Measurements from ENCODE around the gene TEX19. TPM values are rescaled to one million over a fixed set of nuclear protein-coding genes. Genes with fewer than 3 reads are reported as not detected.
A peak's percentile ranks its signal among the peaks of the same experiment; 100 is the strongest.

The TEX19 gene
- total and polyA plus RNA-seq, 8 donors = not detected

DNA sequence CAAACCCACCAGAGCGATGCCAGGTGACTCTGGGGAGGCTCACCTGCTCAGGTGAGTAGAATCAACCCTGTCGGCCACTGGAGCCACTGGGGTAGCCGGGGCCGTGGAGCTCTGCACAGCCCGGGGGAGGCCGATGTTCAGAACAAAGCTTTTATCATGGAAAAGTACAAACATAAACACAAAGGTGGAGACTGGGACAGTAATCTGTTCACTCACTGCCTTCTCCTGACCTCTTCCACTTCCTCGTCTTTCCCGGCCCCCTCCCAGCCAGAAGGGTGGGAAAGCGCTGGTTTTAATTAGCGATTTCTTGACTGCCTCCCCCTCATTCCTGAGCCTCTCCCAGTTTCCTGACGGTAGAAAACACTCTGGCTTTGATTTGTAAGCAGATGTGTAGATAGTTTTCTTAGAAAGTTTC, 9.8 kb upstream of the TEX19 start:
- 49 to 66% methylated on average over 11 of the region's 11 CpGs for WGBS, 2 donors
- Histone ChIP-seq H3K27ac (no peak overlapping the region), H3K4me3 (no peak overlapping the region), H3K9me3 (no peaks in the 10 kb centered on the region), H3K4me1 (no peaks in the 10 kb centered on the region), H3K36me3 (no peaks in the 10 kb centered on the region), H3K27me3 (no peaks in the 10 kb centered on the region)
- TF ChIP-seq, protein P1, sequence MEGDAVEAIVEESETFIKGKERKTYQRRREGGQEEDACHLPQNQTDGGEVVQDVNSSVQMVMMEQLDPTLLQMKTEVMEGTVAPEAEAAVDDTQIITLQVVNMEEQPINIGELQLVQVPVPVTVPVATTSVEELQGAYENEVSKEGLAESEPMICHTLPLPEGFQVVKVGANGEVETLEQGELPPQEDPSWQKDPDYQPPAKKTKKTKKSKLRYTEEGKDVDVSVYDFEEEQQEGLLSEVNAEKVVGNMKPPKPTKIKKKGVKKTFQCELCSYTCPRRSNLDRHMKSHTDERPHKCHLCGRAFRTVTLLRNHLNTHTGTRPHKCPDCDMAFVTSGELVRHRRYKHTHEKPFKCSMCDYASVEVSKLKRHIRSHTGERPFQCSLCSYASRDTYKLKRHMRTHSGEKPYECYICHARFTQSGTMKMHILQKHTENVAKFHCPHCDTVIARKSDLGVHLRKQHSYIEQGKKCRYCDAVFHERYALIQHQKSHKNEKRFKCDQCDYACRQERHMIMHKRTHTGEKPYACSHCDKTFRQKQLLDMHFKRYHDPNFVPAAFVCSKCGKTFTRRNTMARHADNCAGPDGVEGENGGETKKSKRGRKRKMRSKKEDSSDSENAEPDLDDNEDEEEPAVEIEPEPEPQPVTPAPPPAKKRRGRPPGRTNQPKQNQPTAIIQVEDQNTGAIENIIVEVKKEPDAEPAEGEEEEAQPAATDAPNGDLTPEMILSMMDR (IDR thresholded peaks at IDR 0.05) = no peak
- ATAC-seq (no peak), DNase-seq (no peak), FAIRE-seq (no peak)
- intact Hi-C loops (cut with DNase I) = no loop called here

DNA sequence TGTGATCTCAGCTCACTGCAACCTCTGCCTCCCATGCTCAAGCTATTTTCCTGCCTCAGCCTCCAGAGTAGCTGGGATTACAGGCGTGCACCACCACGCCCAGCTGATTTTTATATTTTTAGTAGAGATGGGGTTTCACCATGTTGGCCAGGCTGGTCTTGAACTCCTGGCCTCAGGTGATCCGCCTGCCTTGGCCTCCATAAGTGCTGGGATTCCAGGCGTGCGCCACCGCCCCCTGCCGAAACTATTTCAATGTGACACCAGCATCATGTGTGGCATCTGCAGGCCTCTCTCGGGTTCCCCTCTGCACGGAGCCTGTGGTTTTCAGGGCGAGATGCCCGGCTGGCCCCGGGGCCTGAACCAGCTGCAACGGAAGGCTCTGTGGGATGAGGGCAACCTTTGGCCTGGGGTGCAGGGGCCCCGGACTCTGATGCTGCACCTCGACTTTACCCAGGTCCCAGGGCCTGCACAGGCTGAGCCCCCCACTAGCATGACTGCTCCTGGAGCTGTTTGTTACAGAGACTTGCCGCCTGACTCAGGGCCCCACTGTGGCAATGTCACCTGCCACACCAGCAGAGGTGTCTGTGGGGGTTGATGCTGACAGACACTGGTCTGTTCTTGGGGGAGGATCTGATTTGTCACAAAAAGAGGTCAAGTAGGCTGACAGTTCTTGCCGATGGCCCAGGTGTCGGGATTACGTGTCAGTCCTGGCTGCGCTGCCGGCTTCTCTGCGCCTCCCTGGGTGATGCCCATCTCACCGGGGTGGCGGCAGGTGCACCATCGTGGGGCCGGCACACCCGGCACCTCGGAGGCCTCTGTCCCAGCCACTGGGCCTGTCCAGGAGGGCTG, 8.6 kb upstream of the TEX19 start:
- ATAC-seq (no peak), FAIRE-seq (no peak), DNase-seq (peak in 1 of 6 donors; percentile 72)
- intact Hi-C loops (cut with DNase I) = loop anchor here in 2 of 3 donors (5.0 to 10.0 kb wide), 4 partner anchors 144 to 424 kb away; no protein-coding TSS in a partner anchor
- no peaks in the 10 kb centered on the region for H3K27me3 ChIP-seq
- WGBS, 2 donors = 73 to 84% methylated on average over 28 of the region's 28 CpGs
- H3K36me3 ChIP-seq = no peaks in the 10 kb centered on the region
- H3K4me1 ChIP-seq = no peaks in the 10 kb centered on the region
- H3K9me3 ChIP-seq = no peaks in the 10 kb centered on the region
- H3K27ac ChIP-seq = no peak overlapping the region
- TF ChIP-seq, protein P1 (IDR thresholded peaks at IDR 0.05) = no peak
- no peak overlapping the region for H3K4me3 ChIP-seq

DNA sequence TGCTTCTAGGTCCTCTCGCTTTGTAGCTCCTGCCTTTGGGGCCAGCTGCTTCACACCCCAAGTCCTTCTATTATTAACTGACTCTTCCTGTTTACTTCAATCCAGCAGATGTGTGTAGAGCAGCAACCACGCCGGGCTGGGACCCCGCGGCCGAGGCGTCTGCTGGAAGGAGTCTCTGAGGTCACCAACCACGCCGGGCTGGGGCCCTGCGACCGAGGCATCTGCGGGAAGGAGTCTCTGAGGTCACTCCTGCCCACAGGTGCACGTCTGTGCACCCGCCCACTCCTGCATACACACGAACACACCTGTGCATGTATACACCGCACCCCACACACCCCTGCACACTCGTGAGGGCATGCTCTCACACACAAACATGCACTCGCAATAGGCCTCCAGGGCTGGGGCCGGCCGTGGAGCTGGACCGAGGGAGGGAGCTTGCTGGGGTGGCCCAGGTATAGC, 7.8 kb upstream of the TEX19 start:
- Histone ChIP-seq H3K27me3 (no peaks in the 10 kb centered on the region), H3K9me3 (no peaks in the 10 kb centered on the region), H3K27ac (no peak overlapping the region), H3K4me3 (no peak overlapping the region), H3K4me1 (peaks cover 0 to 3% (median 0%) of the 10 kb centered on the region in 3 donors), H3K36me3 (no peaks in the 10 kb centered on the region)
- ATAC-seq = peak in 2 of 4 donors; percentile 7 to 9
- intact Hi-C loops (cut with DNase I) = loop anchor here in 2 of 3 donors (5.0 to 10.0 kb wide), 4 partner anchors 144 to 424 kb away; no protein-coding TSS in a partner anchor
- TF ChIP-seq, protein P1 (IDR thresholded peaks at IDR 0.05) = no peak
- WGBS, 2 donors = 51 to 55% methylated on average over 21 of the region's 21 CpGs
- peak in 2 of 6 donors; percentile 58 to 64 for DNase-seq
- FAIRE-seq = no peak

DNA sequence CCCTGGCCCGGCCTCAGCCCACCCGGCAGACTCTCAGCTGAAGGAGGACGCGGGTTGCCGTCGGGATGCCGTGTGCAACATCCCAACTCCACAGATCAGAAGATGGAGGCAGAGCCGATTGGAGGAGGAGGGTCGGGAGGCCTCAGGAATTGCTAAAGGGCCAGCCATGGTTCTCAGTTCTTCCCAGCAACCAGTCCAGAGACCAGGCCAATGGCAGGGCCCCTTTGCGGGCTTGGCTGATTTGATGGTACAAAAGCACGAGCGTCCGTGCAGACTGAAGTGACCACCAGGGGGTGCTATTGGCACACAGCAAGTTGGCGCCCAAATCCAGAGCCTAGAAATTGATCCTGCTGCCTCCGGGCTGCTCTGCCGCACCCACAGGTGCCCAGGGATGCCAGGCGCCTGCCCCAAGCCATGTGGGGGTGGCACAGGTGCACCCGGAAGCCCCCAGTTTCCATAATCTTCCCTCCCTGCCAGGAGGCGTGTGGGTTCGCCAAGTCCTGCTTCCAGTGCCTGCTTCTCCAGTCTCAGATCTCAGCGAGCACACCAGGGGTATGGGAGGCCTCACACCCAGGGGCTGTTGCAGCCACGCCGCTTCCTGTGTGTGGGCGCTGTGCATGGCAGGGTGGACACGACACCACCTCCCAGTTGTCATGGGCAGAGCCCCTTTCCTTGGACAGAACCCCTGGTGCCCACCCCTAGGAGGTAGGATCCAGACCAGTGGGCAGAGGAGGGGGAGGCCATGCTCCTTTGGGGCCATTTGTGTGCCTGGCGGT, 7.1 kb upstream of the TEX19 start:
- DNase-seq (peak; percentile 73 to 92 (median 86)), ATAC-seq (peak; percentile 74 to 91 (median 90)), FAIRE-seq (no peak)
- Histone ChIP-seq H3K27ac (no peak overlapping the region), H3K36me3 (no peaks in the 10 kb centered on the region), H3K27me3 (no peaks in the 10 kb centered on the region), H3K4me1 (peaks cover 0 to 7% (median 6%) of the 10 kb centered on the region in 3 donors), H3K9me3 (no peaks in the 10 kb centered on the region), H3K4me3 (no peak overlapping the region)
- intact Hi-C loops (cut with DNase I) = loop anchor here in 2 of 3 donors (5.0 to 10.0 kb wide), 4 partner anchors 143 to 423 kb away; no protein-coding TSS in a partner anchor
- WGBS, 2 donors = 34% methylated on average over 26 of the region's 26 CpGs
- TF ChIP-seq, protein P1 (IDR thresholded peaks at IDR 0.05) = peak; percentile 95 to 98 (median 97)

Measured in pancreas (tissue), 10 donors.